Measurements from ENCODE around the gene TAGLN.
A peak's percentile ranks its signal among the peaks of the same experiment; 100 is the strongest.

TAGLN gene

DNA sequence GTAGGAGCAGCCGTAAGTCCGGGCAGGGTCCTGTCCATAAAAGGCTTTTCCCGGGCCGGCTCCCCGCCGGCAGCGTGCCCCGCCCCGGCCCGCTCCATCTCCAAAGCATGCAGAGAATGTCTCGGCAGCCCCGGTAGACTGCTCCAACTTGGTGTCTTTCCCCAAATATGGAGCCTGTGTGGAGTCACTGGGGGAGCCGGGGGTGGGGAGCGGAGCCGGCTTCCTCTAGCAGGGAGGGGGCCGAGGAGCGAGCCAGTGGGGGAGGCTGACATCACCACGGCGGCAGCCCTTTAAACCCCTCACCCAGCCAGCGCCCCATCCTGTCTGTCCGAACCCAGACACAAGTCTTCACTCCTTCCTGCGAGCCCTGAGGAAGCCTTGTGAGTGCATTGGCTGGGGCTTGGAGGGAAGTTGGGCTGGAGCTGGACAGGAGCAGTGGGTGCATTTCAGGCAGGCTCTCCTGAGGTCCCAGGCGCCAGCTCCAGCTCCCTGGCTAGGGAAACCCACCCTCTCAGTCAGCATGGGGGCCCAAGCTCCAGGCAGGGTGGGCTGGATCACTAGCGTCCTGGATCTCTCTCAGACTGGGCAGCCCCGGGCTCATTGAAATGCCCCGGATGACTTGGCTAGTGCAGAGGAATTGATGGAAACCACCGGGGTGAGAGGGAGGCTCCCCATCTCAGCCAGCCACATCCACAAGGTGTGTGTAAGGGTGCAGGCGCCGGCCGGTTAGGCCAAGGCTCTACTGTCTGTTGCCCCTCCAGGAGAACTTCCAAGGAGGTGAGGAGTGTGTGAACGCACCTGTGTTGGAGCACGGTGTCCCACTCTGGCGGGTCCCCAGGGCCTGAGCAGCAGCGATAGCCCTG, at the start of gene TAGLN:
TSS of gene TAGLN (plus strand) at position 318 of the 863 bp plus-strand sequence. CDS start 3,644 bp downstream, outside the sequence.
- DNase-seq: no peak

DNA sequence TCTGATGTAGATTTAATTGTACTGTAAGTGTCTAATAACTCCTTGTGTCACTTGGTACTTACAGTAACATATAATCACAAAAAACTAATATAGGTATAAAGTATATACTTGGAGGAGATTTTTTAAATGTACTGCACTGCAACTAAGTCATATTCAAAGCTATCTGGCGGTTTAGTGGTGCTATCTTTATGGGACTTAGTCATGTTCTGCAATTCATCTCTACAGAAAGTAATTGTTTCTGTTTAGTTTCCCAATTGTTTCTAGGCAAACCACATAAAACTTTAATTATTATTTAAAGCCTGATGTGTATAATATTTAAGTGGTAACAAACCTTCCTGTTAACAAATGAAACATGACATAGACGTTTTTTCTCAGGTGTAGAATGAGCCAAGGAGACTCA, 47.1 kb upstream of the TAGLN start:
- no peak for DNase-seq

- no peak for DNase-seq
Measured at GRCh38 chr11:117154468-117154867, 44.7 kb upstream of the TAGLN start.

DNA sequence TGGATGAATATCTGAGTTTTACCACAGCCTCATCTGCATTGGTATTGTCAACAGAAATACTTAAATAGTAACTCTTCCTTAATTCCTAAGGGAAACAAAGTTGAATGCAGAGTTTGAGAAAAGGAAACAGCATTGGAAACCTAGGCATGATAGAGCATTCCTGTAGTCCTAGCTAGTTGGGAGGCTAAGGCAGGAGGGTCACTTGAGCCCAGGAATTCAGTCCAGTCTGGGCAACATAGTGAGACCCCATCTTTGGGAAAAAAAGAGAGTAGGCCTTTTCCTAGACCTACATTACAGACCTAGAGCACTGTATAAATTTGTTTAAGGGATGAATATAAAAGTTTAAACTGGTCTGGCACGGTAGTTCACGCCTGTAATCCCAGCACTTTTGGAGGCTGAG, 41.7 kb upstream of the TAGLN start:
- no peak for DNase-seq

DNA sequence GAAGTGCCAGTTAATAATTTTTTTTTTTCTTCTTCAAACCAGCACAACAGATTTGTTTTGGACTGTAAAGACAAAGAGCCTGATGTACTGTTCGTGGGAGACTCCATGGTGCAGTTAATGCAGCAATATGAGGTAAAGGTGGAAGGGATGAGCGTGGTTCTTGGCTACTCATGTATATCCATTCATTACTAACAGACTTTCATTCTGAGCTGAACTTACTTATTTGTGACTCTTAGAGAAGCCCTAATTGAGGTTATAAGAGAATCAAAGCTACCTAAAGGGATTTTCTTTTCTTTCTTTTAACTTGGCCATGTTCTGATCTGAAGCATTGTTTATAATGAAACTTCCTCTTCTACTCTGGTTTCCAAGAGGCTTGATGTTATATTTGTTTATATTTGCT, 39.3 kb upstream of the TAGLN start:
- no peak for DNase-seq

GRCh38 chr11:117160826-117161225, 38.3 kb upstream of the TAGLN start:
- DNase-seq: no peak

DNA sequence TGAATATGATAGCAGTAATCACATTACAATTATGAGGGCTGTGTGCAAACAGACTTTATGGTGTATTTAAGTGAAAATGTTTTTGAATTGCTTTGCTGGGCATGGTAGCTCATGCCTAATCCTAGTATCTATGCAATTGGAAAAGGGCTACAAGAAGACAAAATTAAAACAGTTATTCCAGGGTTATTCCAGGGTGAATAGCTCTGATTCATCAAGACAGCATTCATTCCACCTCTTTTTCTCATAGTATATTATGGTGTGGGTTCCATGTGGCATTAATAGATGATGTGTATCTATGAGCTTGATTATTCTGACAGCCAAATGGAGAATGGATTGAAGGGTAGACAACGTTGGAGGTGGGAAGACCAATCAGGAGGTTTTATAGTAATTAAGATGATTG, 32.7 kb upstream of the TAGLN start:
- no peak for DNase-seq

DNA sequence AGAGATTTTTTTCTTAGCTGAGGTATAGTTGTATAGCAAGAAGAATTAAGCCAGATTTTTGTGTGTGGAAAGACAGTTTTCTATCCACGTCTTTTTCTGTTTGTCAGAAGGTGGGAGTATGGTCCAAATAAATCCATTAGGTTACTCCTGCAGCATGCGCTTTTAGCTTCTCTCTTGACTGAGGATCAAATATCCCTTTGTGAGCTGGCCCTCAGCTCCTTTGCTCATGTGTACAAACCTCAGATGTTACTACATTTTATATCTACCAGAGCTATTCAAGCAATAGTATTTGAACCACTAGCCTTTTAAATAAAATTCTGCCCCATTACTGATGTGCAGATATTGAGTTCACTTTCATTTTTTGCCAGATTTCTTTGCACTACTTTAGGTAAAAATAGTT, 29.4 kb upstream of the TAGLN start:
- DNase-seq: no peak

- no peak for DNase-seq
Measured at GRCh38 chr11:117170210-117170609, 29.0 kb upstream of the TAGLN start.

DNA sequence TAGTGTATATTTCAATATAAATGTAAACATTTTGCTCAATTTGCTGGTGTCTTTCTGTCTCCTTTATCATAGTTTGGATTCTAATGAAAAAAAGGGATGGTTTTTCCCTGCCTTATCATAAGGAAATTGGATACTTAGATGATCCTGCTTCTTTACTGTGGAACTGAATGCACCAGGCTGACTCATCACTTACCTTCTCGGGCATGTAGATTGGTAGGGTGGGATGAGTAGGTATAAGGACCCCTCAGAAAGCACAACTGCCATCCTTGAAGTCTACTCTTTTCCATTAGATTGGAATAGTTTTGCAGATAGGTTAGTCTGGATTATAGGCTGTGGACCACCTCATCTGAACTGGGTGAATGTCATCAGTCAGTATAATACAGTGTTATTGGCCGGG, 28.2 kb upstream of the TAGLN start:
- no peak for DNase-seq

GRCh38 chr11:117171404-117172061, 27.6 kb upstream of the TAGLN start:
- no peak for DNase-seq

DNA sequence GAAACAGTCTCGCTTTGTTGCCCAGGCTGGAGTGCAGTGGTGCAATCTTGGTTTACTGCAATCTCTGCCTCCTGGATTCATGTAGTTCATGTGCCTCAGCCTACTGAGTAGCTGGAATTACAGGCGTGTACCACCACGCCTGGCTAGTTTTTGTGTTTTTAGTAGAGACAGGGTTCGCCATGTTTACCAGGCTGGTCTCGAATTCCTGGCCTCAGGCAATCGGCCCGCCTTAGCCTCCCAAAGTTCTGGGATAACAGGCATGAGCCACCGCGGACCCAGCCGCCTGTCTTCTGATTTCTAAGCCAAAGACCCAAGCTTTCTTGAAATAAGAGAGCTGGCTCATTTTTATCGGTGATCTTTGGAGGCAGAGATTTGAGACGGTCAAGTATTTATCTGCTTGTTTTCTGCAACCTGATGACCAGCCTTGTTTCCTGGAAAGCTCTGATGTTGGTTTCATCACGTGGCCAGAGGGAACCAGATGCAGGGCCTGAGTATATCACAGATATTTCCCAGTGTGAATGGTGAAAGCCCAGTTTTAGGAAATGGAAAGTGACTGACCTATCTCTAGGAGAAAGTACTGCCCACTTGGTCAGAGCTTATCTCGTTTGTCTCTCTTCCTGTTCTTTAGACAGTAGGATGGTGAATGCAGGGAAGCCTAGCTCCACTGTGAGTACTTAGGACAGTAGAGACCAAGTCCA, 26.3 kb upstream of the TAGLN start:
- no peak for DNase-seq

- no peak for DNase-seq
Measured at GRCh38 chr11:117175104-117175503, 24.1 kb upstream of the TAGLN start.

DNA sequence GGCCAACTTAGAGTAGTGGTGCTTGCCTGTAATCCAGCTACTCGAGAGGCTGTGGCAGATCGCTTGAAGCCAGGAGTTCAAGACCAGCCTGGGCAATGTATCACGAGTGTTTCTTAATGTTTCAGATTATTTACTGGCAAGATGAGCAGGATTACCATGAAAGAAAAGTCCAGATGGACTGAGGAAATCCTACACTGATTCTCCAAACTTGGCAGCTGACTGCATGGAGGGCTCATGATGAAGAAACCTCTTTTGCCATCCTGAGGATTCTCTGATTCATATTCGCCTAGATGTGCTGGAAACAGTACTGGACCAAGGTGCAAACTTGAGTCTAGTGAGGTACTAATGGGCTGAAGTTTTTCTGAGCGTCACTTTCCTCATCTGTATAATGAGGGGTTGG, 23.4 kb upstream of the TAGLN start:
- DNase-seq: no peak

DNA sequence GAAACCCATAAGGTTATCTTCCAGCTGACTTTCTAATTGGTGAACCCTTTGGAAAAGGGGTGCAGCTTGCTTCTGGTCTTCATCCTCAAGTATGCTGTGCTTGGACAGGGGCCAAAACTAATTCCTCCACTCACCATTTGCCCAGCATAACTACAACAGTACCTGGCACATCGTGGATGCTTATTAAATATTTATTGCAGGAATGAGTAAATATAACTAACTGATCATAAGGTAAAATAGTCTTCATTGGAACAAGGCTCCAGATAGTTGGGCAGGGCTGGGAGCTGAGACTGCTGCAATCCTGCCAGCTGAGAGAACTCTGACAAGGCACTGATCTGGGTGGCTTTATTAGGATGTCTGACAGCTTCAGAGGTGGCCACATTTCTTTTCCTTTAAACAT, 23.0 kb upstream of the TAGLN start:
- no peak for DNase-seq

DNA sequence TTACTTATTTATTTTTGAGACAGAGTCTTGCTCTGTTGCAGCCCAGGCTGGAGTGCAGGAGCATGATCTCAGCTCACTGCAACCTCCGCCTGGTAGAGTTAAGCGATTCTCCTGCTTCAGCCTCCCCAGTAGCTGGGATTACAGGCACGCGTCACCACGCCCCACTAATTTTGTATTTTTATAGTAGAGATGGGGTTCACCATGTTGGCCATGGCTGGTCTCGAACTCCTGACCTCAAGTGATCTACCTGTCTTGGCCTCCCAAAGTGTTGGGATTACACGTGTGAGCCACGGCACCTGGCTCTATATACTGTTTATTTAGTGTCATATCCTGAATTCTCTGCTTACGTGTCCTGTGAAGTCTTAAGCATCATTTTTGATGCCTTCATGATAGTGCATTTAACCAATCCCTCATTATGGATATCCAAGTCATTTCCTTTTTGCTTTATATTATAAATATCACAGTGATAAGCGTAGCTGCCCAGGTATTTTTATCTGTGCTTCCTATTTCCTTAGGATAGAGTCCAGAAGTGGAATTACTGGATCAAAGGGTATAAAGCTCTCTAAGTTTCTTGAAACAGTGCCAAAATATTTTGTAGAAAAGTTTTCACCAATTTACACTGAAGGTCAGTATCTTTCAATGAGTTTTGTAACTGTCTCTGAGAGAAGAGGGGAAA, 21.5 kb upstream of the TAGLN start:
- no peak for DNase-seq

DNA sequence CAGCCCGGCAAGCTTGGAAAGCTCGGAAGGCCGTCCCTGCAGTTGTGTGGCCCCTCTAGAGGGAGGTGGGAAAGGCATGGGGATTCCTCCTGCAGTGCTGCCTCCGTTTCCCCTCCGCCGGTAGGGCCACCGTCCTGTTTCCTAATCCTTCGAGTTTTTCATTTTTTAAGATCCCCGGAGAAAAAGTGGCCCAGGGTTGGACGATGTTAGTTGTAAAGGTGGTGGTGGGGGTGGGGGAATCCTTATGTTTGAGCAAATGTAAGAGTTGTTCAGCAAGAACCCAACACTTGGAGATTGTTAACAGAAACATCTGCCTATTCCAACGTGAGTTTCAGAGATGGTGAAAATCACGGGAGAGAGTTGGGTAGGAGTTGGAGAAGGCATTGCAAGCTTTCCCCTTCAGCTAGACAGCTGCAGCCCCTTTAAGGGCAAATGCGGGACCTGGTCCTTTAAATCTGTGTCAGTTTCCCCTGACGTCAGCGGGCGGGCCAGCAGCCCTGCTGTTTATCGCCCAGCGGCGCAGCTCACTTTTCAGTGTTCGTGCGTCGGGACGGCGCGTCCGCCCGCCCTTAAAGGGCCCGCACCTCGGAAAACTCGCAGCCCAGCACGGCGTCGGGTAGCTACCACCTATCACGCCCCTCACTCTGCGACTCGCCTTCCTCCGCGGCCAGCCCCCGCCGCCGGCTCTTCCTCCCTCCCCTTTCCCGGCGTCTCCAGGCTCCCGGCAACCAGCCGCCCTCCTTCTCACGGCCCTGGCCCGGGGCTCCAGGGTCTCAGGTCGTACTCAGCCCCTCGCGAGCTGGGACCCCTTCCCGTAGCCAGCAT, 20.7 kb upstream of the TAGLN start, which contains the start of gene SIDT2:
TSS of gene SIDT2 (plus strand) at position 534 of the 825 bp plus-strand sequence. CDS start 521 bp downstream, outside the sequence.
- DNase-seq: peak; percentile 77

GRCh38 chr11:117179048-117179999, 19.8 kb upstream of the TAGLN start:
- no peak for DNase-seq

GRCh38 chr11:117180020-117180419, 19.1 kb upstream of the TAGLN start:
- no peak for DNase-seq

DNA sequence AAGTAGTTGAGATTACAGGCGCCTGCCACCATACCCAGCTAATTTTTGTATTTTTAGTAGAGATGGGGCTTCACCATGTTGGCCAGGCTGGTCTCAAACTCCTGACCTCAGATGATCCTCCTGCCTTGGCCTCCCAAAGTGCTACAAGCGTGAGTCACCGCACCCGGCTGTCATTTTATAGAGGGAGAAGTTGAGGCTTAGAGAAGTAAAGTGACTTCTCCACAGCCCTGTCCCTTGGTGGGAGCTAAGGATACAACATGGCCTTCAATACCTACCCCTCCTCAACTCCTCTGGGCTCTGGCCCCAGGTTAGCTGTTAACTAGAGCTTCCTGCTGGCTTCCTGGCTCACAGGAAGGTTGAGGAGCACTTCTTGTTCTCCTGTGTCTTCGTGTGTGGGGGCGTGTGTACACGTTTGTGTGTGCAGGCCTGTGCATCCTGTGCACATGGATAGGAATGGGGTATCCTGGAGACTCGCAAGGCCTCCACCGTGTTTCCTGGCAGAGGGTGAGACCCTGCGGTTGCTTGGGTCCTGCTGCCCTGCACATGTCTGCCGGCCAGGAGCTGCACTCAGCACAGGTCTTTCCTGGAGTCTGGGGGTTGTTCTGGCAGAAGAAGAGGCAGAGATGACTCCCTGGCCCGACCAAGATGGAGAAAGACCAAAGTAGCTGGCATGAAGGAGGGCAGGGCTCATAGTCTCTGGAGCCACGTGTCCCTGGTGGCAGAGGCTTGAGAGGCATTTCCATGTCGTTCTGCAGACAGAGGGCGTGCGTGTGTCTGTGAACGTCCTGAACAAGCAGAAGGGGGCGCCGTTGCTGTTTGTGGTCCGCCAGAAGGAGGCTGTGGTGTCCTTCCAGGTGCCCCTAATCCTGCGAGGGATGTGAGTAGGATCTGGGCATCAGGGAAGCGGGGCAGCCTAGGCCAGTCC, 18.2 kb upstream of the TAGLN start:
- peak; percentile 22 for DNase-seq

Measured in activated T-cell treated with anti-CD3 and anti-CD28 coated beads for 4 hours (primary cell).